Astrocyte of the spinal cord (primary cell): Measurements from ENCODE around the gene GAB2.
A peak's percentile ranks its signal among the peaks of the same experiment; 100 is the strongest.

Source experiments
- DNase-seq: peaks from one replicate; pipeline ENCODE4 v3.0.0; 2011; ENCODE audit warnings: low read depth, low spot score
- H3K4me3 ChIP-seq: 2 replicates; pipeline ENCODE4 v1.5.1; 2011; ENCODE audit warnings: low read depth, mild to moderate bottlenecking, low read length, moderate library complexity
- CTCF ChIP-seq: IDR thresholded peaks from 2 replicates; pipeline ENCODE4 v1.5.1; 2012; ENCODE audit warnings: low read depth, mild to moderate bottlenecking, low read length, inconsistent platforms
- in situ Hi-C: cut with HindIII; loops from 2 replicates; pipeline ENCODE4 v1.10.0; 2017; ENCODE audit warnings: low sequenced_read_pairs

The GAB2 gene

GRCh38 chr11:78256962-78257361, 160.7 kb downstream of the GAB2 start:
- in situ Hi-C loops = no loop called here
- TF ChIP-seq CTCF = no peak
- peak; percentile 71 for DNase-seq
- no peak overlapping the region for H3K4me3 ChIP-seq

- DNase-seq = no peak
- in situ Hi-C loops = no loop called here
- H3K4me3 ChIP-seq = no peak overlapping the region
- TF ChIP-seq CTCF = no peak
Observed at GRCh38 chr11:78255919-78256318, 161.7 kb downstream of the GAB2 start.

- in situ Hi-C loops = no loop called here
- DNase-seq = no peak
- no peak for TF ChIP-seq CTCF
- no peak overlapping the region for H3K4me3 ChIP-seq
Observed at GRCh38 chr11:78254268-78254667, 163.4 kb downstream of the GAB2 start.

- no peak for TF ChIP-seq CTCF
Observed at GRCh38 chr11:78253797-78254196, 163.8 kb downstream of the GAB2 start.

GRCh38 chr11:78251083-78251775, 166.4 kb downstream of the GAB2 start:
- in situ Hi-C loops = no loop called here
- peak; percentile 22 for DNase-seq
- no peak for TF ChIP-seq CTCF
- H3K4me3 ChIP-seq = no peak overlapping the region

More at GRCh38 chr11:78253797-78254196, 163.8 kb downstream of the GAB2 start:
- H3K4me3 ChIP-seq = no peak overlapping the region
- in situ Hi-C loops = no loop called here
- DNase-seq = peak; percentile 16

GRCh38 chr11:78250099-78250498, 167.5 kb downstream of the GAB2 start:
- in situ Hi-C loops = no loop called here
- no peak for DNase-seq
- no peak for TF ChIP-seq CTCF

More at GRCh38 chr11:78250099-78250498, 167.5 kb downstream of the GAB2 start:
- no peak overlapping the region for H3K4me3 ChIP-seq
